Measurements from ENCODE around the gene ZNF292.

DNA sequence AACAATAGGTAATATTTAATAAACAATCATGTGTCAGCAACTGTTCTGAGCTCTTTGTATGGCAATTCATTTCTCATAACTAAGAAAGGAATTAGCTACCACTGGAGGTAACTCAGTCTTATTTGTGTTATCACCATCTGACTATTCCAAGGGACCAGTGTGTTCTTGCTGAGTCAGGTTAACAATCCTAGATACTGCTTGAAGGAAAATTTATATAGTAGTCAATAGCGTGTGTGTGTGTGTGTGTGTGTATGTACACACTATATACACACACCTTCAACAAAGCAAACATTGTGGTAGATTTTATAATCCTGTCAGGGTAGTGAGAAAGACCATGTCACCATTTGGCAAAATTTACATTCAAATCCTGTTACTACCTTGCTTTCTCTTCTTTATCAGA is 121.3 kb downstream of the ZNF292 start:
- no peak for TF ChIP-seq POLR2A (IDR thresholded peaks at IDR 0.05; ENCODE audit: low read depth, low read length)
- no peak for TF ChIP-seq TAF1 (IDR thresholded peaks at IDR 0.05; ENCODE audit: borderline replicate concordance, low read depth, low read length)
- no peak for TF ChIP-seq POLR2AphosphoS5 (IDR thresholded peaks at IDR 0.05; ENCODE audit: low read depth, low read length)

Measured in GM12892 (cell line).